Natural killer cell (primary cell): ENCODE data around the gene PPP1R12B. TPM values are rescaled to one million over a fixed set of nuclear protein-coding genes. Genes with fewer than 3 reads are reported as not detected.
"Not testable (repeated sequence)": the region's sequence is repeated elsewhere in the genome, so short reads cannot be mapped to it uniquely, and the experiment has no call there.

Experiments used
- ATAC-seq, 3 donors: fragments of 150-1000 bp in 2 of 3; fragments of 200-7000 bp in 1 of 3; cut with Tn5 transposase; 1 replicate in 1 of 3; 2 replicates in 2 of 3; pipeline ENCODE4 v1.10.0; 2021; ENCODE audit warnings: mild to moderate bottlenecking in 2 of 3, moderate library complexity in 2 of 3
- DNase-seq, 2 donors: peaks; one replicate each; pipeline versions ENCODE4 v3.0.0 to v3.0.0-alpha.2; 2013 to 2021; ENCODE audit warnings: mixed read lengths in 1 of 2
- H3K27ac ChIP-seq: one replicate; pipeline ENCODE4 v1.5.1; 2013; ENCODE audit warnings: mild to moderate bottlenecking, low read length
- H3K27me3 ChIP-seq: one replicate; pipeline ENCODE4 v1.6.1; 2013; ENCODE audit warnings: low read length; ENCODE audit not compliant: control insufficient read depth, insufficient read depth
- H3K36me3 ChIP-seq: one replicate; pipeline ENCODE4 v1.6.1; 2013; ENCODE audit warnings: low read length; ENCODE audit not compliant: control insufficient read depth, insufficient read depth
- H3K4me1 ChIP-seq: one replicate; pipeline ENCODE4 v1.6.1; 2013; ENCODE audit warnings: low read length; ENCODE audit not compliant: control insufficient read depth, insufficient read depth
- H3K4me3 ChIP-seq: one replicate; pipeline ENCODE4 v1.5.1; 2013; ENCODE audit warnings: low read length
- H3K9me3 ChIP-seq: one replicate; pipeline ENCODE4 v1.6.1; 2013; ENCODE audit warnings: low read length; ENCODE audit not compliant: control insufficient read depth, insufficient read depth
- H3K27ac Mint-ChIP-seq, 2 donors: one replicate each; pipeline ENCODE4 v1.8.0; 2022; ENCODE audit warnings: mild to moderate bottlenecking in 2 of 2, mixed read lengths in 2 of 2, moderate library complexity in 1 of 2
- H3K27me3 Mint-ChIP-seq, 2 donors: one replicate each; pipeline ENCODE4 v1.8.0; 2022; ENCODE audit warnings: low read depth in 2 of 2, mixed read lengths in 2 of 2
- H3K36me3 Mint-ChIP-seq: one replicate; pipeline ENCODE4 v1.8.0; 2022; ENCODE audit warnings: mixed read lengths
- H3K4me1 Mint-ChIP-seq, 2 donors: one replicate each; pipeline ENCODE4 v1.8.0; 2022; ENCODE audit warnings: mixed read lengths in 2 of 2
- H3K4me3 Mint-ChIP-seq: one replicate; pipeline ENCODE4 v1.8.0; 2022; ENCODE audit warnings: mild to moderate bottlenecking, moderate library complexity, mixed read lengths
- H3K9me3 Mint-ChIP-seq, 2 donors: one replicate each; pipeline ENCODE4 v1.8.0; 2022; ENCODE audit warnings: mixed read lengths in 2 of 2
- CTCF ChIP-seq: fragments of 200-600 bp; IDR thresholded peaks from one replicate; pipeline ENCODE4 v1.8.0; 2022; ENCODE audit warnings: antibody characterized with exemption
- WGBS: methylation state at CpG from one replicate; pipeline ENCODE4 v1.1.7; 2013; ENCODE audit warnings: missing lambda C conversion rate; ENCODE audit not compliant: insufficient coverage; 5-methylcytosine and 5-hydroxymethylcytosine counted together
- intact Hi-C: fragments of 100-400 bp; cut with micrococcal nuclease; formaldehyde crosslinking; loops from one replicate; pipeline ENCODE4 v1.14.2; 2022
- total RNA-seq, 4 donors: library from RNA; stranded (reverse); fragments of 120-200 nt in 1 of 4; gene quantifications; one replicate each; pipeline versions ENCODE4 v1.2.3 to v1.2.4, GENCODE V29; 2013 to 2022

Gene PPP1R12B
- total RNA-seq, 3 donors from 2014 or later (not counting 1 experiment from before 2014, with no cell fraction given): 27.8 to 47.5 (median 46.5) TPM

- no peak for TF ChIP-seq CTCF
- H3K27ac ChIP-seq: no peak overlapping the region
- H3K4me1 ChIP-seq: no peaks in the 10 kb centered on the region
- 93% methylated on average over 4 of the region's 4 CpGs for WGBS
- H3K4me1 Mint-ChIP-seq: peaks cover 0 to 8% of the 10 kb centered on the region in 2 donors
- ATAC-seq (no peak), DNase-seq (no peak)
- no peak overlapping the region for H3K4me3 ChIP-seq
- H3K9me3 ChIP-seq: no peaks in the 10 kb centered on the region
- H3K27me3 Mint-ChIP-seq: no peaks in the 10 kb centered on the region
- H3K36me3 Mint-ChIP-seq: no peaks in the 10 kb centered on the region
- H3K27ac Mint-ChIP-seq: no peak overlapping the region
- intact Hi-C loops: no loop called here
- no peaks in the 10 kb centered on the region for H3K9me3 Mint-ChIP-seq
- no peak overlapping the region for H3K4me3 Mint-ChIP-seq
- H3K36me3 ChIP-seq: no peaks in the 10 kb centered on the region
- H3K27me3 ChIP-seq: no peaks in the 10 kb centered on the region
These were observed 168.0 kb downstream of the PPP1R12B start for GRCh38 chr1:202516434-202516877.

- H3K36me3 ChIP-seq, H3K4me1 Mint-ChIP-seq, H3K9me3 ChIP-seq, H3K4me3 Mint-ChIP-seq, H3K9me3 Mint-ChIP-seq, H3K4me3 ChIP-seq, H3K27me3 Mint-ChIP-seq, intact Hi-C loops, H3K27ac ChIP-seq, H3K27me3 ChIP-seq, ATAC-seq, DNase-seq, H3K36me3 Mint-ChIP-seq, H3K27ac Mint-ChIP-seq, H3K4me1 ChIP-seq: not testable (repeated sequence)
- 40% methylated on average over 1 of the region's 1 CpG for WGBS
These were observed 168.6 kb downstream of the PPP1R12B start for GRCh38 chr1:202517146-202517545.

GRCh38 chr1:202518180-202518579 lies 169.7 kb downstream of the PPP1R12B start:
- H3K27ac Mint-ChIP-seq, H3K9me3 ChIP-seq, H3K27me3 ChIP-seq, H3K4me3 Mint-ChIP-seq, H3K36me3 Mint-ChIP-seq, H3K4me3 ChIP-seq, DNase-seq, intact Hi-C loops, H3K27ac ChIP-seq, H3K4me1 Mint-ChIP-seq, H3K9me3 Mint-ChIP-seq, H3K36me3 ChIP-seq, H3K27me3 Mint-ChIP-seq, ATAC-seq, H3K4me1 ChIP-seq: not testable (repeated sequence)
- no CpG with 5 or more reads among the region's 1 CpG for WGBS

- not testable (repeated sequence) for H3K9me3 Mint-ChIP-seq
These were observed 170.4 kb downstream of the PPP1R12B start for GRCh38 chr1:202518905-202519304.

GRCh38 chr1:202520129-202520856 lies 171.8 kb downstream of the PPP1R12B start:
- DNase-seq, H3K4me3 ChIP-seq, H3K36me3 Mint-ChIP-seq, H3K4me3 Mint-ChIP-seq, H3K27me3 ChIP-seq, H3K27ac ChIP-seq, H3K4me1 Mint-ChIP-seq, H3K27me3 Mint-ChIP-seq, H3K36me3 ChIP-seq, H3K9me3 ChIP-seq, H3K4me1 ChIP-seq, H3K27ac Mint-ChIP-seq, H3K9me3 Mint-ChIP-seq, ATAC-seq, intact Hi-C loops: not testable (repeated sequence)

More at GRCh38 chr1:202518905-202519304, 170.4 kb downstream of the PPP1R12B start:
- H3K36me3 ChIP-seq, H3K36me3 Mint-ChIP-seq, H3K4me3 ChIP-seq, H3K9me3 ChIP-seq, H3K4me1 ChIP-seq, H3K4me3 Mint-ChIP-seq, H3K27ac ChIP-seq, intact Hi-C loops, H3K27ac Mint-ChIP-seq, ATAC-seq, DNase-seq, H3K27me3 Mint-ChIP-seq, H3K27me3 ChIP-seq, H3K4me1 Mint-ChIP-seq: not testable (repeated sequence)
- 89% methylated on average over 1 of the region's 3 CpGs for WGBS

GRCh38 chr1:202520857-202521216 lies 172.3 kb downstream of the PPP1R12B start:
- H3K4me1 ChIP-seq, H3K27ac Mint-ChIP-seq, H3K4me3 Mint-ChIP-seq, DNase-seq, H3K27me3 Mint-ChIP-seq, intact Hi-C loops, H3K36me3 Mint-ChIP-seq, ATAC-seq, H3K9me3 Mint-ChIP-seq, H3K36me3 ChIP-seq, H3K27me3 ChIP-seq, H3K4me3 ChIP-seq, H3K4me1 Mint-ChIP-seq, H3K9me3 ChIP-seq, H3K27ac ChIP-seq: not testable (repeated sequence)
- WGBS: 97% methylated on average over 2 of the region's 2 CpGs

- ATAC-seq, H3K27me3 Mint-ChIP-seq, H3K4me3 Mint-ChIP-seq, DNase-seq, intact Hi-C loops, H3K4me3 ChIP-seq, H3K36me3 Mint-ChIP-seq, H3K4me1 ChIP-seq, H3K27me3 ChIP-seq, H3K4me1 Mint-ChIP-seq, H3K36me3 ChIP-seq, H3K27ac ChIP-seq, H3K9me3 Mint-ChIP-seq, H3K9me3 ChIP-seq, H3K27ac Mint-ChIP-seq: not testable (repeated sequence)
- WGBS: no CpG with 5 or more reads among the region's 1 CpG
These were observed 173.0 kb downstream of the PPP1R12B start for GRCh38 chr1:202521484-202521883.
